GM19328 (cell line): ENCODE results near the gene VAMP2.
A peak's percentile ranks its signal among the peaks of the same experiment; 100 is the strongest.

Experiments used
- ATAC-seq: cut with Tn5 transposase; IDR thresholded peaks from one replicate; pipeline ENCODE4 v1.9.1; 2021; ENCODE audit warnings: mild to moderate bottlenecking, moderate library complexity; ENCODE audit not compliant: unreplicated experiment

The VAMP2 gene

GRCh38 chr17:8155996-8156245 is 6.8 kb downstream of the VAMP2 start:
- no peak for ATAC-seq

- no peak for ATAC-seq
Measured at GRCh38 chr17:8155231-8155995, 7.3 kb downstream of the VAMP2 start.

GRCh38 chr17:8154608-8155155 is 8.1 kb downstream of the VAMP2 start:
- ATAC-seq = no peak

- ATAC-seq = no peak
Measured at GRCh38 chr17:8153957-8154607, 8.7 kb downstream of the VAMP2 start.

- ATAC-seq = no peak
Measured at GRCh38 chr17:8153525-8153956, 9.2 kb downstream of the VAMP2 start.

GRCh38 chr17:8153031-8153451 is 9.7 kb downstream of the VAMP2 start:
- ATAC-seq = no peak

GRCh38 chr17:8152112-8152775 is 10.5 kb downstream of the VAMP2 start, which contains the start of gene PER1:
Gene PER1, minus strand, starts transcription at chr17:8152404. Its CDS starts 1,698 bp downstream, at chr17:8150706.
- ATAC-seq = no peak

- ATAC-seq = no peak
Measured at GRCh38 chr17:8151641-8152111, 11.1 kb downstream of the VAMP2 start.

- peak; percentile 61 for ATAC-seq
Measured at GRCh38 chr17:8151120-8151640, 11.6 kb downstream of the VAMP2 start.

- no peak for ATAC-seq
Measured at GRCh38 chr17:8150194-8151119, 12.3 kb downstream of the VAMP2 start.

- ATAC-seq = no peak
Measured at GRCh38 chr17:8149419-8150193, 13.1 kb downstream of the VAMP2 start.

GRCh38 chr17:8148560-8148959 is 14.2 kb downstream of the VAMP2 start:
- ATAC-seq = no peak

GRCh38 chr17:8147805-8148404 is 14.8 kb downstream of the VAMP2 start:
- ATAC-seq = no peak

GRCh38 chr17:8147141-8147804 is 15.5 kb downstream of the VAMP2 start:
- no peak for ATAC-seq

- ATAC-seq = no peak
Measured at GRCh38 chr17:8146381-8147140, 16.2 kb downstream of the VAMP2 start.

- no peak for ATAC-seq
Measured at GRCh38 chr17:8145811-8146210, 16.9 kb downstream of the VAMP2 start.

GRCh38 chr17:8144401-8145231 is 18.1 kb downstream of the VAMP2 start:
- no peak for ATAC-seq
